Endothelial cell of umbilical vein (primary cell): ENCODE measurements around the gene FSTL3. TPM values are rescaled to one million over a fixed set of nuclear protein-coding genes. Genes with fewer than 3 reads are reported as not detected.

Experiments used
- BruUV-seq: library from RNA; stranded (reverse); fragments of 400-500 nt; replicated peaks from 2 replicates; lab custom pipeline; 2021; lab: Mats Ljungman, UMichigan
- CTCF ChIA-PET: fragments of 300-600, 350-600 bp; sonication (Branson Sonifier 250); formaldehyde crosslinking; loops from one replicate; lab custom pipeline; 2021; ENCODE audit warnings: antibody characterized with exemption, inconsistent platforms; lab: Charles Lee
- POLR2A ChIA-PET: fragments of 300-600, 350-600 bp; sonication (Branson Sonifier 250); formaldehyde crosslinking; loops from one replicate; lab custom pipeline; 2021; ENCODE audit warnings: antibody characterized with exemption, inconsistent platforms; lab: Charles Lee
- DNase-seq: peaks from one replicate; pipeline ENCODE4 v3.0.0-alpha.2; 2011; ENCODE audit warnings: low read depth, low spot score
- FAIRE-seq: peaks from 2 replicates; lab custom pipeline; 2011; peaks lifted over from hg19 to GRCh38; lab: Jason Lieb, UNC
- H2AFZ ChIP-seq: 2 replicates; pipeline ENCODE4 v1.6.0; 2012; ENCODE audit warnings: low read depth, low read length, control low read depth, inconsistent platforms
- H3K27ac ChIP-seq: 2 replicates; pipeline ENCODE4 v1.5.1; 2011; ENCODE audit warnings: low read depth, mild to moderate bottlenecking, control low read depth, low read length, moderate library complexity; ENCODE audit not compliant: insufficient read depth
- H3K27me3 ChIP-seq, 2 experiments: 2 replicates each; pipeline versions ENCODE4 v1.6.0 to v1.6.1; 2011; ENCODE audit warnings: low read length in 2 of 2, mixed read lengths in 1 of 2; ENCODE audit not compliant: control insufficient read depth in 2 of 2, insufficient read depth in 2 of 2
- H3K36me3 ChIP-seq, 2 experiments: 2 replicates in 1 of 2; 3 replicates in 1 of 2; pipeline ENCODE4 v1.5.1; 2011; ENCODE audit warnings: low read length in 2 of 2, mild to moderate bottlenecking in 1 of 2, moderate library complexity in 1 of 2; ENCODE audit not compliant: control insufficient read depth in 2 of 2, insufficient read depth in 2 of 2; ENCODE audit errors: extremely low read depth in 1 of 2
- H3K4me1 ChIP-seq: 3 replicates; pipeline ENCODE4 v1.5.1; 2011; ENCODE audit warnings: mild to moderate bottlenecking, low read length; ENCODE audit not compliant: control insufficient read depth, insufficient read depth; ENCODE audit errors: extremely low read depth
- H3K4me2 ChIP-seq: 2 replicates; pipeline ENCODE4 v1.6.1; 2011; ENCODE audit warnings: low read length, control low read depth, mixed read lengths; ENCODE audit not compliant: insufficient read depth
- H3K4me3 ChIP-seq, 3 experiments: fragments of 200-600 bp in 1 of 3; sonication (generic), shearing (Covaris generic) in 1 of 3; replicated peaks in 1 of 3; 2 replicates each; pipeline ENCODE4 v1.5.1; 2011 to 2016; ENCODE audit warnings: control low read depth in 3 of 3, low read length in 3 of 3, mild to moderate bottlenecking in 2 of 3, inconsistent platforms in 1 of 3, low read depth in 1 of 3, moderate library complexity in 1 of 3; ENCODE audit not compliant: insufficient read depth in 1 of 3
- H3K79me2 ChIP-seq: 2 replicates; pipeline ENCODE4 v1.6.0; 2012; ENCODE audit warnings: low read length, inconsistent platforms; ENCODE audit not compliant: control insufficient read depth, insufficient read depth
- H3K9ac ChIP-seq: replicated peaks from 2 replicates; pipeline ENCODE3; 2011; ENCODE audit warnings: low read length, control low read depth; ENCODE audit not compliant: insufficient read depth; ENCODE audit errors: extremely low read depth
- H3K9me1 ChIP-seq: replicated peaks from 3 replicates; pipeline ENCODE4 v1.6.0; 2011; ENCODE audit warnings: mild to moderate bottlenecking, low read length; ENCODE audit not compliant: control insufficient read depth, insufficient read depth; ENCODE audit errors: extremely low read depth
- H3K9me3 ChIP-seq: replicated peaks from 2 replicates; pipeline ENCODE4 v1.5.1; 2012; ENCODE audit warnings: low read length, inconsistent platforms; ENCODE audit not compliant: control insufficient read depth, insufficient read depth
- H4K20me1 ChIP-seq: replicated peaks from 2 replicates; pipeline ENCODE3; 2011; ENCODE audit warnings: mild to moderate bottlenecking, low read length; ENCODE audit not compliant: control insufficient read depth, insufficient read depth; ENCODE audit errors: extremely low read depth
- EZH2 ChIP-seq: IDR thresholded peaks from 2 replicates; pipeline ENCODE4 v1.6.1; 2012; ENCODE audit warnings: borderline replicate concordance, low read depth, mild to moderate bottlenecking, moderate library complexity, low read length, inconsistent platforms; ENCODE audit not compliant: severe bottlenecking
- FOS ChIP-seq: IDR thresholded peaks from 2 replicates; pipeline ENCODE4 v1.6.1; 2011; ENCODE audit warnings: mild to moderate bottlenecking, low read length, moderate library complexity, borderline replicate concordance; ENCODE audit not compliant: insufficient read depth
- GATA2 ChIP-seq: IDR thresholded peaks from 2 replicates; pipeline ENCODE4 v1.7.0; 2011; ENCODE audit warnings: low read depth, mild to moderate bottlenecking, moderate library complexity, mixed read lengths, low read length; ENCODE audit not compliant: insufficient read length, insufficient read depth
- JUN ChIP-seq: IDR thresholded peaks from 2 replicates; pipeline ENCODE4 v1.6.1; 2011; ENCODE audit warnings: borderline replicate concordance, low read depth; ENCODE audit not compliant: insufficient read length, insufficient read depth
- MYC ChIP-seq: IDR thresholded peaks from one replicate; pipeline ENCODE4 v1.6.1; 2011; ENCODE audit warnings: mild to moderate bottlenecking, low read depth, low read length
- POLR2A ChIP-seq: IDR thresholded peaks from 2 replicates; pipeline ENCODE4 v1.6.1; 2012; ENCODE audit warnings: low read depth, mild to moderate bottlenecking, control low read depth, low read length
- POLR2AphosphoS5 ChIP-seq: IDR thresholded peaks from 2 replicates; pipeline ENCODE4 v1.6.1; 2012; ENCODE audit warnings: low read depth, mild to moderate bottlenecking, control low read depth, low read length, moderate library complexity; ENCODE audit not compliant: insufficient read depth
- dilution Hi-C: fragments of 300-500 bp; cut with MboI; formaldehyde crosslinking; loops from one replicate; pipeline ENCODE4 v1.15.0; 2019; ENCODE audit warnings: low sequenced_read_pairs; ENCODE audit not compliant: extremely low pct_ligation_motif_present
- intact Hi-C: fragments of 100-400 bp; cut with micrococcal nuclease; formaldehyde crosslinking; loops from one replicate; pipeline ENCODE4 v1.10.0; 2022
- polyA plus RNA-seq, 4 experiments: library from polyadenylated mRNA; depleted of rRNA in 3 of 4; stranded (reverse) in 3 of 4; unstranded in 1 of 4; fragments of >200 nt; gene quantifications; 2 replicates each; pipeline versions ENCODE4 v1.2.1 to v1.2.3, GENCODE V29; 2011 to 2012; ENCODE audit warnings: missing spikeins in 1 of 4
- total RNA-seq: library from RNA; stranded (reverse); gene quantifications from 2 replicates; pipeline ENCODE4 v1.2.3, GENCODE V29; 2021
- TF ChIP-seq, protein P1 (sequence below), 2 donors: IDR thresholded peaks; 1 replicate in 1 of 2; 2 replicates in 1 of 2; pipeline ENCODE4 v1.5.1; 2011; ENCODE audit warnings: low read length in 2 of 2, mild to moderate bottlenecking in 2 of 2, moderate library complexity in 2 of 2, control low read depth in 1 of 2, inconsistent platforms in 1 of 2, low read depth in 1 of 2; ENCODE audit not compliant: insufficient read depth in 1 of 2; ENCODE audit errors: extremely low read depth in 1 of 2
- TF ChIP-seq, protein P2 (sequence below): IDR thresholded peaks from 2 replicates; pipeline ENCODE4 v1.6.1; 2011; ENCODE audit not compliant: insufficient read depth, insufficient read length

FSTL3 gene
- total and polyA plus RNA-seq, 2 donors (not counting 3 experiments of a cell fraction or from before 2014, with no cell fraction given) = 19.9 to 45.2 TPM

DNA sequence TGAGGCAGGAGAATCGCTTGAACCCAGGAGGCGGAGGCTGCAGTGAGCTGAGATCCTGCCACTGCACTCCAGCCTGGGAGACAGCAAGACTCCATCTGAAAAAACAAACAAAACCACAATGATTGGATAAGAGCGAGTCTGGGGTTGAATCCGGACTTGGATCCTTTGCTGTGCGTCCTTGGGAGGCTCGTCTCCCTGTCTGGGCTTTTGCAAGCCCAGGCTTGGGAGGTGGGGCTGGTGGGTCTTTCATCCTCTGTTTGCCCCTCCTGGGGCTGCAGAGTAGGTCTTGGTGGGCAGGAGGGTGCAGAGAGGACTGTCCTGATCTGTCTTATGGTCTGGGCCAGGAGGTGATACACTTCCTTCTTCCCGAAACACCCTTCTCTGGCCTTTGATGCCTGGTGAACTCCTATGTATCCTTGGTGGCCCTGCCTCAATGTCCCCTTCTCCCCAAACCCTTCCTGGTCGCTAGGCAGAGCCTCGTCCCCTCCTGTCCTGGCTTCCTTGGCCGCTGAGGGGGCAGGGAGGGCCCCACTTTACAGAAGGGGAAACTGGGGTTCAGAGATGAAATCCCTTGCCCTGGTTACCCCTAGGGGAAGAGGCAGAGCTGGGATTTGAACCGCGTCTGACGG is 49.4 kb downstream of the FSTL3 start:
- Histone ChIP-seq H3K27ac (no peak overlapping the region), H4K20me1 (no peaks in the 10 kb centered on the region), H3K4me1 (peaks cover 8% of the 10 kb centered on the region), H3K4me3 (no peak overlapping the region), H3K9me3 (no peaks in the 10 kb centered on the region), H3K4me2 (no peak overlapping the region), H3K36me3 (no peaks in the 10 kb centered on the region), H3K27me3 (no peaks in the 10 kb centered on the region), H2AFZ (no peak overlapping the region), H3K79me2 (no peaks in the 10 kb centered on the region), H3K9me1 (no peaks in the 10 kb centered on the region), H3K9ac (no peak overlapping the region)
- FAIRE-seq (no peak), DNase-seq (no peak)
- no peak for TF ChIP-seq JUN
- no peak for TF ChIP-seq GATA2
- TF ChIP-seq POLR2AphosphoS5 = no peak
- TF ChIP-seq FOS = no peak
- no peak for TF ChIP-seq EZH2
- TF ChIP-seq POLR2A = no peak
- TF ChIP-seq, protein P1, sequence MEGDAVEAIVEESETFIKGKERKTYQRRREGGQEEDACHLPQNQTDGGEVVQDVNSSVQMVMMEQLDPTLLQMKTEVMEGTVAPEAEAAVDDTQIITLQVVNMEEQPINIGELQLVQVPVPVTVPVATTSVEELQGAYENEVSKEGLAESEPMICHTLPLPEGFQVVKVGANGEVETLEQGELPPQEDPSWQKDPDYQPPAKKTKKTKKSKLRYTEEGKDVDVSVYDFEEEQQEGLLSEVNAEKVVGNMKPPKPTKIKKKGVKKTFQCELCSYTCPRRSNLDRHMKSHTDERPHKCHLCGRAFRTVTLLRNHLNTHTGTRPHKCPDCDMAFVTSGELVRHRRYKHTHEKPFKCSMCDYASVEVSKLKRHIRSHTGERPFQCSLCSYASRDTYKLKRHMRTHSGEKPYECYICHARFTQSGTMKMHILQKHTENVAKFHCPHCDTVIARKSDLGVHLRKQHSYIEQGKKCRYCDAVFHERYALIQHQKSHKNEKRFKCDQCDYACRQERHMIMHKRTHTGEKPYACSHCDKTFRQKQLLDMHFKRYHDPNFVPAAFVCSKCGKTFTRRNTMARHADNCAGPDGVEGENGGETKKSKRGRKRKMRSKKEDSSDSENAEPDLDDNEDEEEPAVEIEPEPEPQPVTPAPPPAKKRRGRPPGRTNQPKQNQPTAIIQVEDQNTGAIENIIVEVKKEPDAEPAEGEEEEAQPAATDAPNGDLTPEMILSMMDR (IDR thresholded peaks at IDR 0.05; ENCODE audit: extremely low read depth in 1 of 2, insufficient read depth in 1 of 2, low read depth in 1 of 2, low read length in 2 of 2) = no peak
- TF ChIP-seq, protein P2, sequence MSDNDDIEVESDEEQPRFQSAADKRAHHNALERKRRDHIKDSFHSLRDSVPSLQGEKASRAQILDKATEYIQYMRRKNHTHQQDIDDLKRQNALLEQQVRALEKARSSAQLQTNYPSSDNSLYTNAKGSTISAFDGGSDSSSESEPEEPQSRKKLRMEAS = no peak
- no peak for TF ChIP-seq MYC
- BruUV-seq = no TSS peak
- dilution Hi-C loops = no loop called here
- ChIA-PET POLR2A (no interaction called here), CTCF (interaction anchor here (0.7 to 2.0 kb wide), 2 partner anchors 8 to 16 kb away, joined by 3 to 10 read pairs; no protein-coding TSS in a partner anchor)
- intact Hi-C loops = no loop called here
